WTC11 (cell line): ENCODE measurements around the gene RAB3A. TPM values are rescaled to one million over a fixed set of nuclear protein-coding genes. Genes with fewer than 3 reads are reported as not detected.

Source experiments
- ATAC-seq: fragments of 200-7000 bp; cut with Tn5 transposase; 2 replicates; pipeline ENCODE4 v1.10.0; 2021; ENCODE audit warnings: mild to moderate bottlenecking, moderate library complexity
- CTCF ChIA-PET: fragments of 300-600 bp; sonication (Branson Sonifier 250); formaldehyde crosslinking; loops from one replicate; lab custom pipeline; 2021; ENCODE audit warnings: antibody characterized with exemption; lab: Charles Lee
- POLR2A ChIA-PET: fragments of 350-600 bp; sonication (Branson Sonifier 250); formaldehyde crosslinking; loops from one replicate; lab custom pipeline; 2021; ENCODE audit warnings: antibody characterized with exemption; lab: Charles Lee
- DNase-seq: peaks from one replicate; pipeline ENCODE4 v3.0.0; 2021; ENCODE audit warnings: low spot score
- H3K27ac Mint-ChIP-seq: 2 replicates; pipeline ENCODE4 v1.8.0; 2021; ENCODE audit warnings: mixed read lengths
- H3K27me3 Mint-ChIP-seq: 2 replicates; pipeline ENCODE4 v1.8.0; 2021; ENCODE audit warnings: low read depth, mild to moderate bottlenecking, moderate library complexity, mixed read lengths
- H3K36me3 Mint-ChIP-seq: 2 replicates; pipeline ENCODE4 v1.8.0; 2021; ENCODE audit warnings: mixed read lengths
- H3K4me1 Mint-ChIP-seq: 2 replicates; pipeline ENCODE4 v1.8.0; 2022; ENCODE audit warnings: mixed read lengths
- H3K4me3 Mint-ChIP-seq: 2 replicates; pipeline ENCODE4 v1.8.0; 2021; ENCODE audit warnings: mild to moderate bottlenecking, moderate library complexity, mixed read lengths
- H3K9me3 Mint-ChIP-seq: 2 replicates; pipeline ENCODE4 v1.8.0; 2021; ENCODE audit warnings: mixed read lengths
- AFF4 ChIP-seq: sonication (generic); formaldehyde crosslinking; IDR thresholded peaks from 2 replicates; pipeline ENCODE4 v1.8.1; 2023; ENCODE audit warnings: mild to moderate bottlenecking, missing genetic modification reagents, borderline replicate concordance
- AR ChIP-seq: fragments of 250-450 bp; sonication (Bioruptor Pico); IDR thresholded peaks from 2 replicates; pipeline ENCODE4 v1.9.0; 2021; ENCODE audit warnings: mild to moderate bottlenecking
- CBFB ChIP-seq: sonication (generic); formaldehyde crosslinking; IDR thresholded peaks from 2 replicates; pipeline ENCODE4 v1.8.1; 2022; ENCODE audit warnings: mild to moderate bottlenecking, low read depth, missing genetic modification reagents
- CTCF ChIP-seq: fragments of 200-600 bp; IDR thresholded peaks from 2 replicates; pipeline ENCODE4 v1.8.0; 2022; ENCODE audit warnings: antibody characterized with exemption
- FOXJ3 ChIP-seq: sonication (generic); formaldehyde crosslinking; IDR thresholded peaks from 2 replicates; pipeline ENCODE4 v1.9.0; 2021; ENCODE audit warnings: missing genetic modification reagents, mild to moderate bottlenecking, borderline replicate concordance
- FOXP1 ChIP-seq: sonication (generic); formaldehyde crosslinking; IDR thresholded peaks from 2 replicates; pipeline ENCODE4 v1.8.0; 2022; ENCODE audit warnings: missing genetic modification reagents, mild to moderate bottlenecking, moderate library complexity, borderline replicate concordance
- FOXP4 ChIP-seq: sonication (generic); formaldehyde crosslinking; IDR thresholded peaks from 2 replicates; pipeline ENCODE4 v1.8.0; 2022; ENCODE audit warnings: mild to moderate bottlenecking, missing genetic modification reagents
- HMGXB4 ChIP-seq: sonication (generic); formaldehyde crosslinking; IDR thresholded peaks from 2 replicates; pipeline ENCODE4 v1.8.1; 2023; ENCODE audit warnings: mild to moderate bottlenecking, moderate library complexity, missing genetic modification reagents
- MLX ChIP-seq: sonication (generic); formaldehyde crosslinking; IDR thresholded peaks from 2 replicates; pipeline ENCODE4 v1.8.1; 2023; ENCODE audit warnings: mild to moderate bottlenecking, missing genetic modification reagents, moderate library complexity
- MXD4 ChIP-seq: fragments of 250-450 bp; sonication (Bioruptor Pico); IDR thresholded peaks from 2 replicates; pipeline ENCODE4 v1.8.0; 2021; ENCODE audit warnings: mild to moderate bottlenecking, moderate library complexity, borderline replicate concordance
- NFATC4 ChIP-seq: fragments of 250-450 bp; sonication (Bioruptor Pico); IDR thresholded peaks from 2 replicates; pipeline ENCODE4 v1.9.0; 2021; ENCODE audit warnings: mild to moderate bottlenecking
- NR1H2 ChIP-seq: sonication (generic); formaldehyde crosslinking; IDR thresholded peaks from 2 replicates; pipeline ENCODE4 v1.9.0; 2021; ENCODE audit warnings: mild to moderate bottlenecking, moderate library complexity, missing genetic modification reagents
- SMAD3 ChIP-seq: sonication (generic); formaldehyde crosslinking; IDR thresholded peaks from 2 replicates; pipeline ENCODE4 v1.8.0; 2022; ENCODE audit warnings: missing genetic modification reagents, mild to moderate bottlenecking, borderline replicate concordance
- ZNF232 ChIP-seq: sonication (generic); formaldehyde crosslinking; IDR thresholded peaks from 2 replicates; pipeline ENCODE4 v1.8.0; 2022; ENCODE audit warnings: mild to moderate bottlenecking, missing genetic modification reagents
- ZNF423 ChIP-seq: fragments of 250-450 bp; sonication (Bioruptor Pico); IDR thresholded peaks from 2 replicates; pipeline ENCODE4 v2.1.2; 2022; ENCODE audit warnings: mild to moderate bottlenecking, moderate library complexity
- total RNA-seq: library from RNA; stranded (reverse); gene quantifications from 3 replicates; pipeline ENCODE4 v1.2.3, GENCODE V29; 2021

The RAB3A gene
- total RNA-seq, 1 experiment from 2014 or later: 12.2 TPM

- Mint-ChIP-seq H3K4me1 (peaks cover 24% of the 10 kb centered on the region), H3K9me3 (no peaks in the 10 kb centered on the region)
- TF ChIP-seq NFATC4 (CRISPR knock-in tag) (no peak), ZNF423 (CRISPR knock-in tag) (no peak), SMAD3 (CRISPR knock-in tag) (no peak), HMGXB4 (CRISPR knock-in tag) (no peak), AR (CRISPR knock-in tag) (no peak), FOXP1 (CRISPR knock-in tag) (no peak), MXD4 (CRISPR knock-in tag) (no peak), CTCF (no peak), CBFB (CRISPR knock-in tag) (no peak), MLX (CRISPR knock-in tag) (no peak), FOXJ3 (CRISPR knock-in tag) (no peak), ZNF232 (CRISPR knock-in tag) (no peak), AFF4 (CRISPR knock-in tag) (no peak), NR1H2 (no peak), FOXP4 (CRISPR knock-in tag) (no peak)
- TF ChIP-seq, all 79 proteins: peak for 0
- DNase-seq: no peak
- CTCF ChIA-PET: interaction anchor here (0.6 to 1.2 kb wide), 4 partner anchors 32 to 85 kb away, joined by 3 to 5 read pairs (median 4); no protein-coding TSS in a partner anchor
- H3K36me3 Mint-ChIP-seq: peaks cover 33% of the 10 kb centered on the region
- ATAC-seq: no peak
- H3K27ac Mint-ChIP-seq: no peak overlapping the region
- no peak overlapping the region for H3K4me3 Mint-ChIP-seq
- POLR2A ChIA-PET: interaction anchor here (0.6 kb wide), 1 partner anchor 17 kb away, joined by 4 read pairs; no protein-coding TSS in a partner anchor
- H3K27me3 Mint-ChIP-seq: no peaks in the 10 kb centered on the region
These were observed 5.5 kb downstream of the RAB3A start for GRCh38 chr19:18198374-18198773.
